ENCODE data around the gene PRKCD. TPM values are rescaled to one million over a fixed set of nuclear protein-coding genes. Genes with fewer than 3 reads are reported as not detected.

PRKCD gene
- total RNA-seq, 4 donors from 2014 or later, result 27.9 to 31.3 (median 29.3) TPM

DNA sequence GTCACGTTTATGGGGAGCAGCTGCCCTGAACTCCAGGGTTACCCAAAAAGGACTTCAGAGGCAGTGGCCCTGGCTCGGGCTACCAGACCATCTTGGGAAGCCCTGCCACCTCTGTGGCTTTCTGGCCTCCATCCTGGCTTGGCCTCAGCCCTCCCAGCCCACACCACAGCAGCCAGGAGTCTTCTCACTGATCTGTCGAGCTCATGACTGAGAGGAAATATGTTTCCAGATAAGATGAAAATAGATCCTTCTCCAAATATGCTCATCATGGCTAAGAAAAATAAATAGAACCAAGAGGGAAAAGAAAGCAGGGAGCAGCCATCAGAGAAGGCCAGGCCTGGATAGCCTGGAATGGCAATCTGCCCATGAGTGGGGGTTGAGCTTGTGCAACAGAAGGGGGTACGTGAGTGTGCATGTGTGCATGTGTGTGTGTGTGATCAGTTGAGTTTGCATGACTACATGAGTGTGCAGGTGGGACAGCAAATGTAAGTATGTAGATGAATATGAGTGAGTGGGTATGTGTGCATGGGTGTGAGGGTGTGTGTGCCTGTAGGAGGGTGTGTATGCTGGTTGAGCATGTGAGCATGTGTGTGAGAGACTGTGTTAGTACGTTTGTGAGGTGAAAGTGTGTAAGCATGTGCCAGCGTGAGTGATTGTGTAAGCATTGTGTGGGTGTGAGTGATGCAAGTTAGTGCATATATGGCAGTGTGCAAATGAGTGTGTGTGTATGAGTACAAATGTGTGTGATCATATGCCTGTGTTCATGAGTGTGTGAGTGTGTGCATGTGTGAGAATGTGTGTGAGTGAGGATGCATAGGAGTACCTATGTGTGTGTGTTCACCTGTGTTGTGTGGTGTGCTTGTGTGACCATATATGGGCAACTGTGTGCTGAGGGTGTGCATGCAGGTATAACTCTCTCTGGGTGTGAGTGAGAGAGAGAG, 20.8 kb upstream of the PRKCD start:
- Histone ChIP-seq H3K4me1 (no peaks in the 10 kb centered on the region), H3K27ac (no peak overlapping the region), H3K27me3 (no peaks in the 10 kb centered on the region), H3K9me3 (no peaks in the 10 kb centered on the region), H3K4me3 (no peak overlapping the region), H3K36me3 (no peaks in the 10 kb centered on the region)
- DNase-seq (ENCODE audit: low spot score in 2 of 2), result no peak
- 61% methylated on average over 6 of the region's 6 CpGs for whole genome bisulfite sequencing
- TF ChIP-seq, protein P1, sequence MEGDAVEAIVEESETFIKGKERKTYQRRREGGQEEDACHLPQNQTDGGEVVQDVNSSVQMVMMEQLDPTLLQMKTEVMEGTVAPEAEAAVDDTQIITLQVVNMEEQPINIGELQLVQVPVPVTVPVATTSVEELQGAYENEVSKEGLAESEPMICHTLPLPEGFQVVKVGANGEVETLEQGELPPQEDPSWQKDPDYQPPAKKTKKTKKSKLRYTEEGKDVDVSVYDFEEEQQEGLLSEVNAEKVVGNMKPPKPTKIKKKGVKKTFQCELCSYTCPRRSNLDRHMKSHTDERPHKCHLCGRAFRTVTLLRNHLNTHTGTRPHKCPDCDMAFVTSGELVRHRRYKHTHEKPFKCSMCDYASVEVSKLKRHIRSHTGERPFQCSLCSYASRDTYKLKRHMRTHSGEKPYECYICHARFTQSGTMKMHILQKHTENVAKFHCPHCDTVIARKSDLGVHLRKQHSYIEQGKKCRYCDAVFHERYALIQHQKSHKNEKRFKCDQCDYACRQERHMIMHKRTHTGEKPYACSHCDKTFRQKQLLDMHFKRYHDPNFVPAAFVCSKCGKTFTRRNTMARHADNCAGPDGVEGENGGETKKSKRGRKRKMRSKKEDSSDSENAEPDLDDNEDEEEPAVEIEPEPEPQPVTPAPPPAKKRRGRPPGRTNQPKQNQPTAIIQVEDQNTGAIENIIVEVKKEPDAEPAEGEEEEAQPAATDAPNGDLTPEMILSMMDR (IDR thresholded peaks at IDR 0.05), result no peak

DNA sequence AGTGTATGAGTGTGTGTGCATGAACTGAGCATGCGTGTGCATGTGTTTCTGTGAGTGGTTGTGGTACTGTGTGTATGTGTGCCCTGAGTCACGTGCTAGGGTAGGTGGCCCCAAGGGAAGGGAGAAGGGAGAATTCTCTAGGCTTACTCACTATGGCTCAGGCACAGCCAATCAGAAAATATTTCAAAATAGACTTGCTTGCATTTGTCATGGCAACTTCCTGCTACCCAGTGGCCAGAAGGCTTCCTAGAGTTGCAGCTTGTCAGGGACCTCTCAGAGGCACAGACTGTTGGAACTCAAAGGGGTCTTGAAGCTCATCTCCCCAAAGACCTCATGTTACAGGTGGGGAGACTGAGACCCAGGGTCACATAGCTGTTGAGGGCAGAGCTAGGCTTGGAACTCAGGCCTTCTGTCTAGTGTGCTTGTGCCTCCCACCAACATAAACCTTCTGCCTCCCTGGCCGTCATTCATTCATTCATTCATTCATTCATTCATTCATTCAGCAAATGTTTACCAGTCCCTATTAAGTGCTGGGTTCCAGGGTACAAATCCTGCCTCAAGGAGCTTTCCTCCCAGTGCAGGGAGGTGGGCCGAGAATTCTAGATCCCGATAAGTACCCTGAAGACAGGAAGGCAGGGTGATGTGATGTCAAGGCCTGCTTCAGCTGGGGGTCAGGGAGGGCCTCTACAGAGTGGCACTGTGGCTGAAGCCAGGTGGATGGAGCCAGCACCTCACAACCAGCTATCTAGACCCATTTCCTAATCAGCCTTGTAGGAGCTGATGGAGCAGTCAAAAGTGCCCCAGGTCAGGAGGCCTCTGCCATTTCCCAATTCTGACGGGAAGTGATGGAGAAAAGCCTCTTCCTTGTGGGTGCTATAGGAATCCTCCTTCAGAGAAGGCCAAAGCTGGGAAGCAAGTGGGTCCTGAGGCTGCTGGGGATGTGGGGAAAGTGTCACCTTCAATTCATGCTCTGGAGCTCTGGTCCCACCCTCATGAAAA, 19.9 kb upstream of the PRKCD start:
- WGBS, result 79% methylated on average over 5 of the region's 6 CpGs
- H3K36me3 ChIP-seq, result no peaks in the 10 kb centered on the region
- no peaks in the 10 kb centered on the region for H3K4me1 ChIP-seq
- H3K4me3 ChIP-seq, result no peak overlapping the region
- no peaks in the 10 kb centered on the region for H3K9me3 ChIP-seq
- H3K27me3 ChIP-seq, result no peaks in the 10 kb centered on the region
- H3K27ac ChIP-seq, result no peak overlapping the region
- TF ChIP-seq, protein P1 (IDR thresholded peaks at IDR 0.05), result no peak
- TF ChIP-seq EP300 (IDR thresholded peaks at IDR 0.05), result no peak
- no peak for TF ChIP-seq POLR2AphosphoS5 (IDR thresholded peaks at IDR 0.05)
- TF ChIP-seq POLR2A (IDR thresholded peaks at IDR 0.05), result no peak
- DNase-seq (ENCODE audit: low spot score in 2 of 2), result no peak

DNA sequence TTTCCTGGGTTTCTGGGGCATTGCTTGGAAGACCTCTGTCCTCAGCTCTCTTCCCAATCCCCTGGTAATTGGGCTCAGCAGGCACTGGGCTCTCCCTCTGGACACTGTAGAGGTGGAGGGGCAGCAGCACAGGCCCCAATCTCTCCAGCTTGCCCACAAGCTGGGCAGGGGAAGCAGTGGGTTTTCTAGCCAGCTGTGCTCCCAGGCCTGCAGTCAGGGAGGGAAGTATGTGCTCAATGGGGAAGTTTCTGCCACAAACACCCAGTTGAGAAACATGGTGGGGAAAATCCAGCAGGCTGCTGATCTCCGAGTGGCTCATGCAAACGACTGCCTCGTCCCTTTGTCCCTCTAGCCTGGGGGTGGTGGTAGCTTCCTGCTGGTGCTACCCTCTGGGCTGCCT, 18.0 kb upstream of the PRKCD start:
- H3K27ac ChIP-seq, result no peak overlapping the region
- TF ChIP-seq POLR2AphosphoS5 (IDR thresholded peaks at IDR 0.05) (no peak), EP300 (IDR thresholded peaks at IDR 0.05) (no peak), POLR2A (IDR thresholded peaks at IDR 0.05) (no peak)
- TF ChIP-seq, protein P1 (IDR thresholded peaks at IDR 0.05), result no peak
- WGBS, result 75% methylated on average over 3 of the region's 3 CpGs
- peaks cover 2% of the 10 kb centered on the region for H3K4me1 ChIP-seq
- H3K27me3 ChIP-seq, result no peaks in the 10 kb centered on the region
- DNase-seq (ENCODE audit: low spot score in 2 of 2), result no peak
- H3K36me3 ChIP-seq, result no peaks in the 10 kb centered on the region
- H3K4me3 ChIP-seq, result no peak overlapping the region
- H3K9me3 ChIP-seq, result no peaks in the 10 kb centered on the region

DNA sequence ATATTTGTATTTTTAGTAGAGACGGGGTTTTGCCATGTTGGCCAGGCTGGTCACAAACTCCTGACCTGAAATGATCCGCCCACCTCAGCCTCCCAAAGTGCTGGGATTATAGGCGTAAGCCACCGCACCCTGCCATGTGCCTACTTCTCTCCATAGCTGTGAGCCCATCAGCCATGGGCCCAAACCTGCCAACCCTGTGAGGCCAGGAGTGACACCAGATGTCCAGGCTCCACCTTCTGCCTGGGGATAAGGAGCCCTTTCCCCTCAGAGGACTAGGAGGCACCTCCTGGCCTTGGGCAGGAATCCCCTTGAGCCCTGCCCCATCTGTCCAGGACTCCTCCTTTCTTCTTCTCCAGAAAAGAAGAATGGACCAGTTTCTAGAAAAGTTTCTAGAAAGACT, 16.6 kb upstream of the PRKCD start:
- Histone ChIP-seq H3K36me3 (no peaks in the 10 kb centered on the region), H3K4me1 (peaks cover 4% of the 10 kb centered on the region), H3K9me3 (no peaks in the 10 kb centered on the region), H3K27ac (no peak overlapping the region), H3K4me3 (no peak overlapping the region), H3K27me3 (no peaks in the 10 kb centered on the region)
- TF ChIP-seq POLR2AphosphoS5 (IDR thresholded peaks at IDR 0.05) (no peak), EP300 (IDR thresholded peaks at IDR 0.05) (no peak), POLR2A (IDR thresholded peaks at IDR 0.05) (no peak)
- TF ChIP-seq, protein P1 (IDR thresholded peaks at IDR 0.05), result no peak
- WGBS, result 98% methylated on average over 4 of the region's 4 CpGs
- no peak for DNase-seq (ENCODE audit: low spot score in 2 of 2)
